UCSD-AML1 (cell line): Measurements from ENCODE around the gene SYNPO2.

ENCODE experiments used
- DNase-seq: peaks from one replicate; lab custom pipeline; 2025; ENCODE audit not compliant: unreplicated experiment; lab: John Stamatoyannopoulos, UW

The SYNPO2 gene

GRCh38 chr4:118927974-118928373 is 39.3 kb downstream of the SYNPO2 start:
- no peak for DNase-seq

GRCh38 chr4:118930255-118930654 is 41.6 kb downstream of the SYNPO2 start:
- no peak for DNase-seq

GRCh38 chr4:118931786-118932185 is 43.1 kb downstream of the SYNPO2 start:
- no peak for DNase-seq

GRCh38 chr4:118935819-118936218 is 47.2 kb downstream of the SYNPO2 start:
- no peak for DNase-seq

GRCh38 chr4:118936406-118936805 is 47.8 kb downstream of the SYNPO2 start:
- DNase-seq, result no peak

- DNase-seq, result no peak
These were observed 50.6 kb downstream of the SYNPO2 start for GRCh38 chr4:118939169-118939783.

GRCh38 chr4:118941149-118941548 is 52.5 kb downstream of the SYNPO2 start:
- no peak for DNase-seq

GRCh38 chr4:118941799-118942198 is 53.1 kb downstream of the SYNPO2 start:
- DNase-seq, result no peak

- DNase-seq, result no peak
These were observed 53.8 kb downstream of the SYNPO2 start for GRCh38 chr4:118942465-118942864.

- no peak for DNase-seq
These were observed 58.4 kb downstream of the SYNPO2 start for GRCh38 chr4:118947095-118947494.

GRCh38 chr4:118948545-118949144 is 60.0 kb downstream of the SYNPO2 start:
- DNase-seq, result no peak

GRCh38 chr4:118950224-118950623 is 61.6 kb downstream of the SYNPO2 start:
- DNase-seq, result no peak

GRCh38 chr4:118950929-118951570 is 62.4 kb downstream of the SYNPO2 start:
- DNase-seq, result no peak

- DNase-seq, result no peak
These were observed 64.6 kb downstream of the SYNPO2 start for GRCh38 chr4:118953276-118953675.

GRCh38 chr4:118954246-118954645 is 65.6 kb downstream of the SYNPO2 start:
- no peak for DNase-seq

- no peak for DNase-seq
These were observed 66.9 kb downstream of the SYNPO2 start for GRCh38 chr4:118955515-118955914.

- no peak for DNase-seq
These were observed 69.2 kb downstream of the SYNPO2 start for GRCh38 chr4:118957722-118958445.

- DNase-seq, result no peak
These were observed 73.9 kb downstream of the SYNPO2 start for GRCh38 chr4:118962540-118962939.

- DNase-seq, result no peak
These were observed 76.3 kb downstream of the SYNPO2 start for GRCh38 chr4:118964891-118965411.

- DNase-seq, result no peak
These were observed 78.7 kb downstream of the SYNPO2 start for GRCh38 chr4:118967393-118967792.

- DNase-seq, result peak; percentile 40
These were observed 79.4 kb downstream of the SYNPO2 start for GRCh38 chr4:118968005-118968404.

GRCh38 chr4:118968813-118969212 is 80.2 kb downstream of the SYNPO2 start:
- DNase-seq, result no peak
